ENCODE data around the gene PLCE1. TPM values are rescaled to one million over a fixed set of nuclear protein-coding genes. Genes with fewer than 3 reads are reported as not detected.

Gene PLCE1
- total RNA-seq, 1 experiment from 2014 or later, result 0.13 TPM

DNA sequence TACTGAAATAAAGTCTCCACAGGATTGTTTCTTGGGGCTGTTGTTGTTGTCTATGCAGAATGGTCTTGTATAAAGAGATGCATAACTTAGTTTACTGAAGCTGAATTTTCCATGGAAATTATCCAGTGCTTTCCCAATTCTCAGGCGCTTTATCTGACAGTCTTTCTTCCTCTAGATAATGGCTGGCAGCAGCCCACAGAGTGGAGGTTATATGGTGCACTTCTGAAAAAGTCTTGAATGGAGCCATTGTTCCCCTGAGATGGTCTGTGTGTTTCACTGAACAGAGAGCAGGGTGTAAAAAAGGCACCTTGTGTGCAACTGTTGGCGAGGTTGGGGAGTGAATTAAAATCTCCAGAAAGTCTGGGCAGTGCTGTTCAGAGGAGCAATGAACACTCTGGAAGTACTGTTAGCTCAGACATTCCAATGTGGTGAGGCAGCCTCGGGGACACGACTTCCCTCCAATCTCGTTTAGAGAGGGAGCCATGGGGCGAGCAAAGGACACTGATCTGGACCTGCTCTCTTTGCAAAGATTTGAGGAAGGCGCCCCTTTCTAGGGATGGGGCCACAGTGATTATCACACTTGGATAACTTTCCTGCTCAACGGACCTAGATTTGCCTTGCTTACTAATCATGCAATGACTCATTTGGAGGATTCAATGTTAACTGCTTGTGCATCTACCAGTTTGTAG is 2.0 kb upstream of the PLCE1 start:
- no peaks in the 10 kb centered on the region for H3K36me3 Mint-ChIP-seq (ENCODE audit: insufficient read depth in 1 of 3, low read depth in 3 of 3)
- H3K4me1 Mint-ChIP-seq, result peaks cover 17 to 21% of the 10 kb centered on the region in 2 experiments
- H3K27ac ChIP-seq (ENCODE audit: insufficient read length, low read depth, low read length), result no peak overlapping the region
- peaks cover 6% of the 10 kb centered on the region for H3K23me2 ChIP-seq (ENCODE audit: insufficient read length, low read depth, low read length, poor library complexity, severe bottlenecking)
- no peak overlapping the region for H2AFZ ChIP-seq (ENCODE audit: low read length)
- H3T11ph ChIP-seq (ENCODE audit: low read length), result no peak overlapping the region
- H3K4me1 ChIP-seq (ENCODE audit: insufficient read depth, low read length), result no peaks in the 10 kb centered on the region
- H2AK5ac ChIP-seq (ENCODE audit: insufficient read length, low read length), result no peak overlapping the region
- TF ChIP-seq, protein P1, sequence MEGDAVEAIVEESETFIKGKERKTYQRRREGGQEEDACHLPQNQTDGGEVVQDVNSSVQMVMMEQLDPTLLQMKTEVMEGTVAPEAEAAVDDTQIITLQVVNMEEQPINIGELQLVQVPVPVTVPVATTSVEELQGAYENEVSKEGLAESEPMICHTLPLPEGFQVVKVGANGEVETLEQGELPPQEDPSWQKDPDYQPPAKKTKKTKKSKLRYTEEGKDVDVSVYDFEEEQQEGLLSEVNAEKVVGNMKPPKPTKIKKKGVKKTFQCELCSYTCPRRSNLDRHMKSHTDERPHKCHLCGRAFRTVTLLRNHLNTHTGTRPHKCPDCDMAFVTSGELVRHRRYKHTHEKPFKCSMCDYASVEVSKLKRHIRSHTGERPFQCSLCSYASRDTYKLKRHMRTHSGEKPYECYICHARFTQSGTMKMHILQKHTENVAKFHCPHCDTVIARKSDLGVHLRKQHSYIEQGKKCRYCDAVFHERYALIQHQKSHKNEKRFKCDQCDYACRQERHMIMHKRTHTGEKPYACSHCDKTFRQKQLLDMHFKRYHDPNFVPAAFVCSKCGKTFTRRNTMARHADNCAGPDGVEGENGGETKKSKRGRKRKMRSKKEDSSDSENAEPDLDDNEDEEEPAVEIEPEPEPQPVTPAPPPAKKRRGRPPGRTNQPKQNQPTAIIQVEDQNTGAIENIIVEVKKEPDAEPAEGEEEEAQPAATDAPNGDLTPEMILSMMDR (conservative IDR thresholded peaks at IDR 0.05), result no peak
- H2BK20ac ChIP-seq (ENCODE audit: low read depth, low read length, poor library complexity, severe bottlenecking), result no peak overlapping the region
- no peak overlapping the region for H3K27ac Mint-ChIP-seq
- DNase-seq, result peak; percentile 57
- H4K5ac ChIP-seq (ENCODE audit: insufficient read length, low read depth, low read length), result no peak overlapping the region
- no peak overlapping the region for H2BK15ac ChIP-seq (ENCODE audit: low read depth, low read length)
- H2BK12ac ChIP-seq (ENCODE audit: insufficient read length, low read depth, low read length), result no peak overlapping the region
- H4K91ac ChIP-seq (ENCODE audit: insufficient read length, low read depth, low read length), result no peak overlapping the region
- no peaks in the 10 kb centered on the region; a peak in 2 of 5 replicates for H3K9me3 Mint-ChIP-seq
- H3K9me3 ChIP-seq (ENCODE audit: control insufficient read depth, low read depth, low read length), result no peaks in the 10 kb centered on the region
- no peak overlapping the region for H2BK5ac ChIP-seq (ENCODE audit: insufficient read length, low read length)
- H3K27me3 Mint-ChIP-seq (ENCODE audit: low read depth), result peaks cover 90% of the 10 kb centered on the region
- no peaks in the 10 kb centered on the region for H3K79me1 ChIP-seq (ENCODE audit: insufficient read depth, low read depth, low read length, poor library complexity, severe bottlenecking)
- no peaks in the 10 kb centered on the region for H3K79me2 ChIP-seq (ENCODE audit: insufficient read depth, low read length)
- no peaks in the 10 kb centered on the region for H4K20me1 ChIP-seq (ENCODE audit: control insufficient read depth, insufficient read depth, insufficient read length)
- H4K8ac ChIP-seq (replicated peaks; ENCODE audit: insufficient read length, low read depth, low read length), result no peak overlapping the region
- H3K56ac ChIP-seq (ENCODE audit: insufficient read length, low read depth, low read length), result no peak overlapping the region
- H3K4me2 ChIP-seq (ENCODE audit: insufficient read depth, insufficient read length, low read length), result no peak overlapping the region
- H3K27me3 ChIP-seq (ENCODE audit: insufficient read depth, low read length), result peaks cover 41% of the 10 kb centered on the region
- no peak overlapping the region for H3K14ac ChIP-seq (ENCODE audit: insufficient read depth, low read length)
- H3K23ac ChIP-seq (ENCODE audit: insufficient read length, low read depth, low read length), result no peak overlapping the region
- no peak overlapping the region for H3K9ac ChIP-seq (ENCODE audit: extremely low read depth, insufficient read length, low read length)
- WGBS (ENCODE audit: extremely low coverage, insufficient read length, low lambda C conversion rate), result no CpG with 5 or more reads among the region's 8 CpGs
- H3K18ac ChIP-seq (ENCODE audit: insufficient read length, low read depth, low read length), result no peak overlapping the region
- H3K4ac ChIP-seq (ENCODE audit: low read depth, low read length), result no peak overlapping the region
- no peak overlapping the region for H3K4me3 Mint-ChIP-seq
- H2BK120ac ChIP-seq (ENCODE audit: low read depth, low read length, poor library complexity, severe bottlenecking), result no peak overlapping the region

Measured in H9 (cell line).